ENCODE results near the gene PRSS2.

The PRSS2 gene

GRCh38 chr7:142787034-142787768, 16.4 kb downstream of the PRSS2 start:
- DNase-seq (ENCODE audit: low spot score) = no peak

GRCh38 chr7:142787783-142788182, 17.0 kb downstream of the PRSS2 start:
- no peak for DNase-seq (ENCODE audit: low spot score)

GRCh38 chr7:142788303-142789289, 17.8 kb downstream of the PRSS2 start:
- no peak for DNase-seq (ENCODE audit: low spot score)

GRCh38 chr7:142789441-142789840, 18.7 kb downstream of the PRSS2 start:
- no peak for DNase-seq (ENCODE audit: low spot score)

GRCh38 chr7:142790056-142790455, 19.3 kb downstream of the PRSS2 start:
- no peak for DNase-seq (ENCODE audit: low spot score)

GRCh38 chr7:142790555-142790954, 19.8 kb downstream of the PRSS2 start:
- DNase-seq (ENCODE audit: low spot score) = no peak

GRCh38 chr7:142791502-142791901, 20.7 kb downstream of the PRSS2 start:
- no peak for DNase-seq (ENCODE audit: low spot score)

- no peak for DNase-seq (ENCODE audit: low spot score)
Observed at GRCh38 chr7:142792129-142792528, 21.4 kb downstream of the PRSS2 start.

- DNase-seq (ENCODE audit: low spot score) = no peak
Observed at GRCh38 chr7:142792593-142792992, 21.8 kb downstream of the PRSS2 start.

GRCh38 chr7:142793156-142793555, 22.4 kb downstream of the PRSS2 start:
- no peak for DNase-seq (ENCODE audit: low spot score)

- peak; percentile 44 for DNase-seq (ENCODE audit: low spot score)
Observed at GRCh38 chr7:142795339-142795863, 24.6 kb downstream of the PRSS2 start.

GRCh38 chr7:142796001-142796500, 25.3 kb downstream of the PRSS2 start:
- no peak for DNase-seq (ENCODE audit: low spot score)

- DNase-seq (ENCODE audit: low spot score) = peak; percentile 48
Observed at GRCh38 chr7:142796501-142797390, 26.0 kb downstream of the PRSS2 start.

- peak; percentile 23 for DNase-seq (ENCODE audit: low spot score)
Observed at GRCh38 chr7:142797391-142798377, 26.9 kb downstream of the PRSS2 start.

- no peak for DNase-seq (ENCODE audit: low spot score)
Observed at GRCh38 chr7:142798451-142799436, 28.0 kb downstream of the PRSS2 start.

- DNase-seq (ENCODE audit: low spot score) = no peak
Observed at GRCh38 chr7:142799437-142799835, 28.7 kb downstream of the PRSS2 start.

- DNase-seq (ENCODE audit: low spot score) = no peak
Observed at GRCh38 chr7:142800088-142800487, 29.3 kb downstream of the PRSS2 start.

GRCh38 chr7:142800699-142801260, 30.0 kb downstream of the PRSS2 start:
- DNase-seq (ENCODE audit: low spot score) = no peak
